Measurements from ENCODE around the gene FBXL7.

Gene FBXL7

GRCh38 chr5:15570491-15570890 is 70.5 kb downstream of the FBXL7 start:
- H3K27ac ChIP-seq (ENCODE audit: low read length), result no peak overlapping the region
- TF ChIP-seq EZH2phosphoT487 (IDR thresholded peaks at IDR 0.05; ENCODE audit: low read depth), result no peak
- TF ChIP-seq, protein P1, sequence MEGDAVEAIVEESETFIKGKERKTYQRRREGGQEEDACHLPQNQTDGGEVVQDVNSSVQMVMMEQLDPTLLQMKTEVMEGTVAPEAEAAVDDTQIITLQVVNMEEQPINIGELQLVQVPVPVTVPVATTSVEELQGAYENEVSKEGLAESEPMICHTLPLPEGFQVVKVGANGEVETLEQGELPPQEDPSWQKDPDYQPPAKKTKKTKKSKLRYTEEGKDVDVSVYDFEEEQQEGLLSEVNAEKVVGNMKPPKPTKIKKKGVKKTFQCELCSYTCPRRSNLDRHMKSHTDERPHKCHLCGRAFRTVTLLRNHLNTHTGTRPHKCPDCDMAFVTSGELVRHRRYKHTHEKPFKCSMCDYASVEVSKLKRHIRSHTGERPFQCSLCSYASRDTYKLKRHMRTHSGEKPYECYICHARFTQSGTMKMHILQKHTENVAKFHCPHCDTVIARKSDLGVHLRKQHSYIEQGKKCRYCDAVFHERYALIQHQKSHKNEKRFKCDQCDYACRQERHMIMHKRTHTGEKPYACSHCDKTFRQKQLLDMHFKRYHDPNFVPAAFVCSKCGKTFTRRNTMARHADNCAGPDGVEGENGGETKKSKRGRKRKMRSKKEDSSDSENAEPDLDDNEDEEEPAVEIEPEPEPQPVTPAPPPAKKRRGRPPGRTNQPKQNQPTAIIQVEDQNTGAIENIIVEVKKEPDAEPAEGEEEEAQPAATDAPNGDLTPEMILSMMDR (IDR thresholded peaks at IDR 0.05; ENCODE audit: low read depth, low read length), result no peak
- H3K9me3 ChIP-seq (ENCODE audit: insufficient read depth, low read length), result no peaks in the 10 kb centered on the region
- H3K4me3 ChIP-seq (ENCODE audit: low read length), result no peak overlapping the region
- no peak overlapping the region for H3K9ac ChIP-seq (ENCODE audit: low read length)
- no peaks in the 10 kb centered on the region for H3K27me3 ChIP-seq (ENCODE audit: low read depth, low read length)
- H2AFZ ChIP-seq (ENCODE audit: low read depth, low read length), result no peak overlapping the region
- no peaks in the 10 kb centered on the region for H3K36me3 ChIP-seq (replicated peaks; ENCODE audit: low read depth, low read length)
- H3K79me2 ChIP-seq (ENCODE audit: low read length), result no peaks in the 10 kb centered on the region
- H4K20me1 ChIP-seq (ENCODE audit: insufficient read depth, low read length), result no peaks in the 10 kb centered on the region
- H3K4me1 ChIP-seq (ENCODE audit: low read length), result no peaks in the 10 kb centered on the region
- no peak overlapping the region for H3K4me2 ChIP-seq (ENCODE audit: low read length)

DNA sequence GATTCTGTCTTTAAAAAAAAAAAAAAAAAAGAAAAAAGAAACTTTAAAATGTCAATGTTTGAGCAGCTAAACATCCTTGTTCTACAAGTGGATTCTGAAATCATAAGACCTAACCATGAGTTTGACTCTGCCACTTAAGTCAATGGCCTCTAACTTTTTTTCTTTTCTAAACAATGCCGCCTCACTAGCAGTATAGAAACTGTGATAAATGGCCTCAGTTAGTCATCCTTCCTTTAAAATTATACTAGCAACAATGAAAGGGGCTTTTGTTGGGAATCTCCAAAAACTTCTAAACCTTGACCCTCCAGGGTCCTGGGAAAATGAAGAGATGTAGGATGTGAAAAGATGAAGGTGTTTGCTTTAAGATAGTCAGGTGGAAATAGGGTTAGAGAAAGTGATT is 71.1 kb downstream of the FBXL7 start:
- H3K4me3 ChIP-seq (ENCODE audit: low read length), result no peak overlapping the region
- no peaks in the 10 kb centered on the region for H3K27me3 ChIP-seq (ENCODE audit: low read depth, low read length)
- H3K36me3 ChIP-seq (replicated peaks; ENCODE audit: low read depth, low read length), result no peaks in the 10 kb centered on the region
- H3K4me1 ChIP-seq (ENCODE audit: low read length), result no peaks in the 10 kb centered on the region
- no peak overlapping the region for H2AFZ ChIP-seq (ENCODE audit: low read depth, low read length)
- H4K20me1 ChIP-seq (ENCODE audit: insufficient read depth, low read length), result no peaks in the 10 kb centered on the region
- TF ChIP-seq, protein P1 (IDR thresholded peaks at IDR 0.05; ENCODE audit: low read depth, low read length), result no peak
- TF ChIP-seq EZH2phosphoT487 (IDR thresholded peaks at IDR 0.05; ENCODE audit: low read depth), result no peak
- H3K79me2 ChIP-seq (ENCODE audit: low read length), result no peaks in the 10 kb centered on the region
- H3K4me2 ChIP-seq (ENCODE audit: low read length), result no peak overlapping the region
- H3K9ac ChIP-seq (ENCODE audit: low read length), result no peak overlapping the region
- no peak overlapping the region for H3K27ac ChIP-seq (ENCODE audit: low read length)
- no peaks in the 10 kb centered on the region for H3K9me3 ChIP-seq (ENCODE audit: insufficient read depth, low read length)

DNA sequence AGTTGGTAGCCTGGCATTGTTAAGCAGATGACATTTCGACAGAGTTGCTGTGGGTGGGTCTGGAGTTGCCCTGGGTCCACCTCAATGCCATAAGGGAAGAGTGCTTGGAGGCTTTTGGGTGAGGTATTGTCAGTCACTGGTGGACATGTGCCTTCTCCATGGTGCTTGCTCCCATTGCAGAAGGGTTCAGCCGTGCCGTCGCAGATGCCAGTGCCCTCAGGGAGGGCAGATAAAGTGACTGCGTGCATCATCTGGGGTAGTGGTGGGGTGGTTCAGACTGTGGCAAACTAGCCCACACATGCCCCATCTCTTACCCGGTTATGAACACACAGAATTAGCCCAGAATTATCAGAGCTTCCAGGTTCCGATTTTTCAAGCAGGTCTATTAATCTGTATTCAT is 71.6 kb downstream of the FBXL7 start:
- no peaks in the 10 kb centered on the region for H3K9me3 ChIP-seq (ENCODE audit: insufficient read depth, low read length)

GRCh38 chr5:15573590-15573989 is 73.6 kb downstream of the FBXL7 start:
- H3K4me3 ChIP-seq (ENCODE audit: low read length), result no peak overlapping the region
- no peak overlapping the region for H3K9ac ChIP-seq (ENCODE audit: low read length)
- no peak overlapping the region for H3K4me2 ChIP-seq (ENCODE audit: low read length)
- no peaks in the 10 kb centered on the region for H3K4me1 ChIP-seq (ENCODE audit: low read length)
- no peaks in the 10 kb centered on the region for H3K36me3 ChIP-seq (replicated peaks; ENCODE audit: low read depth, low read length)
- no peaks in the 10 kb centered on the region for H3K79me2 ChIP-seq (ENCODE audit: low read length)
- H4K20me1 ChIP-seq (ENCODE audit: insufficient read depth, low read length), result no peaks in the 10 kb centered on the region
- no peak overlapping the region for H2AFZ ChIP-seq (ENCODE audit: low read depth, low read length)
- no peaks in the 10 kb centered on the region for H3K9me3 ChIP-seq (ENCODE audit: insufficient read depth, low read length)
- no peak overlapping the region for H3K27ac ChIP-seq (ENCODE audit: low read length)
- no peaks in the 10 kb centered on the region for H3K27me3 ChIP-seq (ENCODE audit: low read depth, low read length)
- TF ChIP-seq, protein P1 (IDR thresholded peaks at IDR 0.05; ENCODE audit: low read depth, low read length), result no peak
- no peak for TF ChIP-seq EZH2phosphoT487 (IDR thresholded peaks at IDR 0.05; ENCODE audit: low read depth)

More for the DNA sequence above, 71.6 kb downstream of the FBXL7 start:
- no peak overlapping the region for H3K9ac ChIP-seq (ENCODE audit: low read length)
- no peak overlapping the region for H3K4me2 ChIP-seq (ENCODE audit: low read length)
- no peak overlapping the region for H2AFZ ChIP-seq (ENCODE audit: low read depth, low read length)
- no peak overlapping the region for H3K4me3 ChIP-seq (ENCODE audit: low read length)
- H3K79me2 ChIP-seq (ENCODE audit: low read length), result no peaks in the 10 kb centered on the region
- no peaks in the 10 kb centered on the region for H3K36me3 ChIP-seq (replicated peaks; ENCODE audit: low read depth, low read length)
- no peaks in the 10 kb centered on the region for H4K20me1 ChIP-seq (ENCODE audit: insufficient read depth, low read length)
- no peaks in the 10 kb centered on the region for H3K4me1 ChIP-seq (ENCODE audit: low read length)
- H3K27ac ChIP-seq (ENCODE audit: low read length), result no peak overlapping the region
- TF ChIP-seq, protein P1 (IDR thresholded peaks at IDR 0.05; ENCODE audit: low read depth, low read length), result no peak
- no peak for TF ChIP-seq EZH2phosphoT487 (IDR thresholded peaks at IDR 0.05; ENCODE audit: low read depth)
- H3K27me3 ChIP-seq (ENCODE audit: low read depth, low read length), result no peaks in the 10 kb centered on the region

Data from OCI-LY3 (cell line).